HT-29 (cell line): Measurements from ENCODE around the gene SERPING1. TPM values are rescaled to one million over a fixed set of nuclear protein-coding genes. Genes with fewer than 3 reads are reported as not detected.

Source experiments
- DNase-seq: peaks from one replicate; pipeline ENCODE4 v3.0.0-alpha.2; 2015; ENCODE audit warnings: low spot score
- total RNA-seq: library from RNA; depleted of rRNA; stranded (reverse); fragments of >200 nt; shearing (Covaris generic); gene quantifications from 2 replicates; pipeline ENCODE4 v1.2.3, GENCODE V29; 2014

SERPING1 gene
- total RNA-seq, 1 experiment from 2014 or later: not detected

GRCh38 chr11:57597916-57598830 is 688 bp downstream of the SERPING1 start:
- no peak for DNase-seq

DNA sequence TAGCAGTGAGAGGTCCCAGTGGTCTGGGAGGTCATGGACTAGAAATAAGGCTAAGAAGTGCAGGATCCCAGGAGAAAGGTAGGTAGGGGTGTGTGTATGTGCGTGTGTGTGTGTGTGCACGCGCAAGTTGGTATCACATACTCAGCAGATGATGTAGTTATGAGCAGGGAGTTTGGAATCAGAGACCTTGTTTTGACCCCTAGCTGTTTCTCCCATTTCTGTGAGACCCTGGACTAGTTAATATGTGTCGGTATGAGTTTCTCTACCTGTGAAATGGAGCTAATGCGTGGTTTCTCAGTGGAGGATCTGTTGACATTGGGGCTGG is 1.3 kb downstream of the SERPING1 start:
- no peak for DNase-seq

DNA sequence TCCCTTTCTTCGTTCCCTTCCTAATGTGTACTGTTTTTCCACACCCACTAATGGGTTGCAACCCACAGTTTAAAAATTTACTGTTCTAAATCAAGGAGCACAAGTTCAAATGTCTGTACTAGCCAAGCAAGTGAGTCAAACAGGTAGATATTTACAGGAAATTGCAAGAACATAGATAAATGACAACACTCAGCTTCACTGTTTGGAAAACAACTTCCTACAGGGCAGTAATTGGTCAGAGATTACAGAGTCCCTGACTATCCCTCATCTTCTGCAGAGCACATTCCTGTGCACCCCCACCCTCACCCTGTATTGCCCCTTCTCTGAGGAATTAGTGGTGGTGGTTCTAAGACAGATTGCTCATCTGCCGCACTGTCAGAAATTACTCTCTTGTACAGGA is 1.9 kb downstream of the SERPING1 start:
- DNase-seq: no peak

GRCh38 chr11:57601297-57601696 is 3.8 kb downstream of the SERPING1 start:
- DNase-seq: no peak

DNA sequence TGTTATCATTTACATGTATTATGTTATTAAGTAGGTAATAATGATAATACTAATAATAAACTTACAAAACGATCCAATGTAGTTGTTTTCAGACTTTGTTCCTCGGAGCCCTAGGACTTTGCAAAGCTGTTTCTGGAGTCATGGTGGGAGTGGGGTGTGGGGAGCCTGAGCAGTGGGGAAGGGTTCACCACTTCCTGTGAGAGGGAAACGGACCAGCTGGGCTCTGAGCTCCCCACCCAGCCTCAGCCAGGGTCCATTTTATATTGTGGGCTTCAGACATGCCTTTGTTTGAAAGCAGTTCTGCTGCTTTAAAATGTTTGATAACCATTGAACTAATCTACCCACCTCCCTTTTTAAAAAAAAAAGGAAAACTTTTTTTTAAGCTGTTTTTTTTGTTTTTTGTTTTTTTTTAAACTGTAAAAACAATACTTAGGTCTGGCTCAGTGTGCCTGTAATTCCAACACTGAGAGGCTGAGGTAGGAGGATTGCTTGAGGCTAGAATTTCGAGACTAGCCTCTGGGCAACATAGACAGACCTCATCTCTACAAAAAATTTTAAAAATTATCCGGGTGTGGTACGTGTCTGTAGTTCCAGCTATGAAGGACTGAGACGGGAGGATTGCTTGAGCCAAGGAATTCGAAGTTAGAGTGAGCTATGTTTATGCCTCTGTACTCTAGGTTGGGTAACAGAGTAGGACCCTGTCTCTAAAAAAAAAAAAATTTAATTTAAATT is 7.0 kb downstream of the SERPING1 start:
- DNase-seq: no peak

DNA sequence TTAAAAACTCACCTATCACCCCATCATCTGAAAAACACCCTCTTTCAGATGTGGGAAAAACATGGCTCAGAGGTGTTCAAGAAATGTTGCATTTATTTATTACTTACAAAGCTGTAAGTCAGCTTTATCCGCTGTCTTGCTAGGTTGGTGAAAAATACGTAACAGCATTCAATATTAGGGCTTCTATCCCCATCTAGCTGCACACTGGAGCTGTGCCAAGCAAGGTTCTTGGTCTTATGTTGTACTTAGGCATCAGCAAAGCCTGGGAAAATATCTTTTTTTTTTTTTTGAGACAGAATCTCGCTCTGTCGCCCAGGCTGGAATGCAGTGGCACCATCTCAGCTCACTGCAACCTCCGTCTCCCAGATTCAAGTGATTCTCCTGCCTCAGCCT is 7.5 kb downstream of the SERPING1 start:
- no peak for DNase-seq

DNA sequence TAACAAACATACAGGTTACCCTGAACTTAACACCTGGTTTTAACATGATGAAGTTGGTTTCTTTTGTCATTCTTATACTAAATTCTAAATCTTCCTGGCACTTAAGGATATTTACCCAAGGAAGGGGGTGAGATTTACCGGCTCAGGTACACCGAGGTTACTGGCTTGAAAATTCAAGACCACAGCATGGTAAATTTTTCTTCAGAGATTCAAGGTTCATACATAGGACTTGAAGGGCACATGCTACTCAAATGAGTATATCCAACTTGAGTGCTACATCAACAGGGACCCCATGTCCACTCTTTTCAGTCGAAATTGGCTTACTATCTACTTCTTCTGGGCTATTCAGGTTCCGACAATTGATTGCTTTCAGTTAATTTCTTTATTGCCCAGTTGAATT is 12.7 kb downstream of the SERPING1 start:
- no peak for DNase-seq

GRCh38 chr11:57614234-57614772 is 16.8 kb downstream of the SERPING1 start:
- no peak for DNase-seq

DNA sequence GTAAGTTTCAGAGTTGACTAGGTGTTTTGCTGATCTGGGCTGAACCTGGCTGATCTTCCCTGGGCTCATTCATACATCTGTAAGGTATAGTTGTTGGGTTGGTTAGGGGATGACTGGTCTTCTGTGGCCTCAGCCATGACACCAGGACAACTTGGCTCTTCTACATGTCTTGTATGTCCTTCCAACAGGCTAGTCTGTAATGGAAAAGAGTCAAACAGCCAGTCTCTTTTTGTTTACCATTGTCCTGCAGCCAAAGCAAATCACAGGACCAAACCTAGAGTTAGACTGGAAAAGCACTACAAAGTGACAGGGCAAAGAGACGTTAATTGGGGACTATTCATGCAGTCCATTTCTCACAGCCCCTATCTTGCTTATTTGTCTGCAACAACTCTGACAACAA is 17.8 kb downstream of the SERPING1 start:
- DNase-seq: no peak

- no peak for DNase-seq
These were observed 19.1 kb downstream of the SERPING1 start for GRCh38 chr11:57616595-57616994.

DNA sequence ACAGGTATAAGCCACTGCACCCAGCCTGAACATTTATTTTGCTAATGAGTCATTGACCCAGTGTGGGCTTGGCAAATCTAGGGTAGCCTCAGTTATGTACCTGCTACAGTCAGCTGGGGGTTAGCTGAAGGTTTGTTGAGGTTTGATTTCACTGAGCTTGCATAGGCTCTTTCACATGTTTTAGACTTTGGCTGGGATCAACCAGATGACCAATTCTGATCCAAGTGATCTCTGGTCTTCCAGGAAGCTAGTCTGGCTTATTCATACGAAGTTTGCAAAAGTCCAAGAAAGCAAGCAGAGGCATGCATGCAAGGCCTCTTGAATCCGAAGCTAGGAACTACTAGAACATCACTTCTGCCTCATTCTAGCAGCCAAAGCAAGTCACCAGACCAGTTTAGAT is 21.0 kb downstream of the SERPING1 start:
- no peak for DNase-seq

DNA sequence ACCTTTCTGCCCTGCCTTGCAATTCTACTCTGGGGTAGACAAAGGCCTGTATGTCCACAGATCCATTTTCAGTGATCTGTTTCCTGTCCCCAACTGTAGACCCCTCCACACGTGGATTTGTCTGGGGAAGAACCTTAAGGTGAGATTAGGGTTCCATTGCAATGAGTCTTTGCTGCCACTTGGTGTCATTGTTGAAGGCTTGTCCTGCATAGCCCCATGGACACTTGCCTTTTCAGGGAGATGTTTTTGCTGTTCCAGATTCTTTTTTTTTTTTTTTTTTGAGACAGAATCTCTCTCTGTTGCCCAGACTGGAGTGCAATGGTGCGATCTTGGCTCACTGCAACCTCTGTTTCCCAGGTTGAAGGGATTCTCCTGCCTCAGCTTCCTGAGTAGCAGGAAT is 21.8 kb downstream of the SERPING1 start:
- DNase-seq: no peak

DNA sequence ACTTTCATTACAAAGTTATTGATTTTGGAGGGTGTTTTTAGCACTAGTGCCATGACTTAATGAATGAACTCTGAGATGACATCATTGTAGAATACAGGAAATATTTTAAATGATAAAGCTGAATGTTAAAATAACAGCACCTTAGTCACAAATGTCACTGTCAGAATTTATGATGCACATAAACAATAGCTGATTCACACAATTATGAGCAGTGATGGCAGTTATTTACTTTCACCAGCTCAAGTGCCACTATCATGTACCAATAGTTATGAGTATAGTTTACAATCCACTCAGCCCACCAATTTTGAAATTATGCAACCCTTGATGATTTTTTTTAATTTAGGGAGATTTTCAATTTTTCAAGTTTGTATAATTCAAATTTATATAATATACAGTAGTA is 23.0 kb downstream of the SERPING1 start:
- no peak for DNase-seq

- no peak for DNase-seq
These were observed 24.8 kb downstream of the SERPING1 start for GRCh38 chr11:57622263-57622662.

- DNase-seq: no peak
These were observed 27.4 kb downstream of the SERPING1 start for GRCh38 chr11:57624864-57625263.

DNA sequence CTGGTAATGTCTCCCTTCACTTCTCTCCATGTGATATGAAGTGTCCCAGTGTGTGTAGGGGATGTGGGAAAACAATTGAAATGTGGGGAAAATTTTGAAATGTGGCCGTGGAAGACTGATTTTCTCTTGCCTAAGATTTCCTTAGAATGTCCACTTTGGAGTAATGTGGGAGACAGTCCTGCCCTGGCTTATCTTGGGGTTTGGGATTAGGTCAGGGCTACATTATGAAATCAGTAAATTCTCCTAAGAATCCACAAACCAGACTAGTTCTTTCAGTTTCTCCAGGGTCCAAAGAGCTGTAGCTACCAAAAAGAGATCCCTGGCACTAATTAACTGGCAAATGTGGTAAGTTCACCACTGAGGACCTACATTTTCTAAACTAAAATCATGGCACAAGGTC is 29.4 kb downstream of the SERPING1 start:
- DNase-seq: no peak

DNA sequence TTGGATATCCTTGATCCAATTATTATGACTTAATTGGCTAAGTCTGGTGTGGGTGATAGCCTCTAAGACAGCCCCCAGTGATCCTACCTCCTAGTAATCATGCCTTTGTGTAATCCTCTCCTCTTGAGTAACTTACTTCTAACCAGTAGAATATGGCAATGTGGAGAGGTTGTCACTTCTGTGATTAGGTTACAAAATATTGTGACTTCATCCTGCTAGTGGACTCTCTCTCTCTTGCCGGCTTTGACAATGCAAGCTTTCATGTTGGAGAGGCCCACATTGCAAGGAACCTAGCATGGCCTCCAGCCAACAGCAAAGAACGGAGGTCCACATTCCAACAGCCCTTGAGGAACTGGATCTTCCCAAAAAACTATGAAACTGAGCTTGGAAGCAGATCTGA is 32.7 kb downstream of the SERPING1 start:
- no peak for DNase-seq

DNA sequence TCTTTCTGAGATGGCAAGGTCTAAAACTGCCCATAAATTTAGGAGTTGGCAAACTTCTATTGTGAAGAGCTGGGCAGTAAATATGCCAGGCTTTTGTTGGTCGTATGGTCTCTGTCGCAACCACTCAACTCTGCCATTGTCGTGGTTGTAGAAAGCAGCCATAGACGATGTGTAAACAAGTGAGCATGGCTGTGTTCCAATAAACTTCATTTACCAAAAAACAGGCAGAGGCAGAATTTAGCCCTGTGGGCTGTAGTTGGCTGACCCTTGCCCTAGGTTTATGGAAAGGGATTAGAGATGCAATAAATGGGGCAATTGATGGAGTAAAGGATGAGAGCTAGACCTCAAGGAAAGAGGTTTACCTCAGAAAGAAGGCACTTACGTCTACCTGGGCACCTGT is 34.6 kb downstream of the SERPING1 start:
- no peak for DNase-seq

GRCh38 chr11:57633394-57634070 is 36.0 kb downstream of the SERPING1 start:
- no peak for DNase-seq

- no peak for DNase-seq
These were observed 36.8 kb downstream of the SERPING1 start for GRCh38 chr11:57634311-57634710.

- no peak for DNase-seq
These were observed 37.8 kb downstream of the SERPING1 start for GRCh38 chr11:57635246-57635645.

- DNase-seq: no peak
These were observed 40.1 kb downstream of the SERPING1 start for GRCh38 chr11:57637626-57638004.
